ENCODE results near the gene TUSC2.

GRCh38 chr3:50278880-50279224 is 49.2 kb downstream of the TUSC2 start, which contains the start of gene LSMEM2:
- TF ChIP-seq, protein P1, sequence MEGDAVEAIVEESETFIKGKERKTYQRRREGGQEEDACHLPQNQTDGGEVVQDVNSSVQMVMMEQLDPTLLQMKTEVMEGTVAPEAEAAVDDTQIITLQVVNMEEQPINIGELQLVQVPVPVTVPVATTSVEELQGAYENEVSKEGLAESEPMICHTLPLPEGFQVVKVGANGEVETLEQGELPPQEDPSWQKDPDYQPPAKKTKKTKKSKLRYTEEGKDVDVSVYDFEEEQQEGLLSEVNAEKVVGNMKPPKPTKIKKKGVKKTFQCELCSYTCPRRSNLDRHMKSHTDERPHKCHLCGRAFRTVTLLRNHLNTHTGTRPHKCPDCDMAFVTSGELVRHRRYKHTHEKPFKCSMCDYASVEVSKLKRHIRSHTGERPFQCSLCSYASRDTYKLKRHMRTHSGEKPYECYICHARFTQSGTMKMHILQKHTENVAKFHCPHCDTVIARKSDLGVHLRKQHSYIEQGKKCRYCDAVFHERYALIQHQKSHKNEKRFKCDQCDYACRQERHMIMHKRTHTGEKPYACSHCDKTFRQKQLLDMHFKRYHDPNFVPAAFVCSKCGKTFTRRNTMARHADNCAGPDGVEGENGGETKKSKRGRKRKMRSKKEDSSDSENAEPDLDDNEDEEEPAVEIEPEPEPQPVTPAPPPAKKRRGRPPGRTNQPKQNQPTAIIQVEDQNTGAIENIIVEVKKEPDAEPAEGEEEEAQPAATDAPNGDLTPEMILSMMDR (IDR thresholded peaks at IDR 0.05; ENCODE audit: low read length): no peak
- no peak for TF ChIP-seq EZH2 (optimal IDR thresholded peaks at IDR 0.05; ENCODE audit: low read depth, low read length)

Data from MM.1S (cell line).